K562 (cell line): ENCODE results near the gene MAPK13.

Experiments
- DNMT1 ChIP-seq: fragments of 450-650 bp; IDR thresholded peaks from 2 replicates; pipeline ENCODE4 v1.6.1; 2016; ENCODE audit warnings: antibody characterized with exemption, mild to moderate bottlenecking
- FOSL1 ChIP-seq: fragments of 200-800 bp; sonication (Bioruptor generic); conservative IDR thresholded peaks from 2 replicates; pipeline ENCODE4 v1.6.1; 2016; ENCODE audit warnings: missing genetic modification characterization, missing compliant biosample characterization
- MAX ChIP-seq: sonication (generic); formaldehyde crosslinking; IDR thresholded peaks from 2 replicates; pipeline ENCODE4 v1.9.0; 2022; ENCODE audit warnings: mild to moderate bottlenecking, missing genetic modification reagents
- RERE ChIP-seq: sonication (generic); formaldehyde crosslinking; IDR thresholded peaks from 2 replicates; pipeline ENCODE4 v1.8.0; 2023; ENCODE audit warnings: missing genetic modification reagents, mild to moderate bottlenecking, borderline replicate concordance
- SIN3A ChIP-seq, 2 experiments: fragments of 150-350 bp in 1 of 2; IDR thresholded peaks; 2 replicates each; pipeline ENCODE4 v1.6.1; 2011 to 2016; ENCODE audit warnings: borderline replicate concordance in 2 of 2, low read depth in 2 of 2, low read length in 2 of 2, mild to moderate bottlenecking in 2 of 2, moderate library complexity in 2 of 2; ENCODE audit not compliant: control insufficient read depth in 1 of 2
- SMC3 ChIP-seq: conservative IDR thresholded peaks from 2 replicates; pipeline ENCODE4 v1.6.1; 2011; ENCODE audit warnings: low read depth, low read length, improper control_type of control experiment; ENCODE audit not compliant: insufficient read depth
- ZNF217 ChIP-seq: sonication (generic); formaldehyde crosslinking; IDR thresholded peaks from 2 replicates; pipeline ENCODE4 v1.8.0; 2022; ENCODE audit warnings: mild to moderate bottlenecking, missing genetic modification reagents

DNA sequence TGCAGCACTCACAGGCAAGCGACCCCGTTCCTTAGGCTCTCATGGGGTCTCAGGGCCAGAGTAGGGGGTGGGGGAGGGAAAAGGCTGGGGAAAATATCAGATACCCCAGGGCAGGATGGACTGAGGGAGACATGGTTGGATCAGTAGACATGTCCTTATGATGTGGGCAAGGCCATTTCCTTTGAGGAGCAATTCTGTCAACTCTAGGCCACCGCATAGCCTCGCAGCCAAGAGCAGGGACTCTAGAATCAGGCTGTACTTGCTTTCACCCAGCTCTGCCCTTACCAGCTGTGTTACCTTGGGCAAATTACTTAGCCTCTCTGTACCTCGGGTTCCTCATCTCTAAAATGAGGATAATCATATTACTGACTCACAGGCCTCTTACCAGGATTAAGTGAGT is 2.2 kb upstream of the MAPK13 start:
- no peak for TF ChIP-seq FOSL1
- TF ChIP-seq DNMT1, result no peak
- TF ChIP-seq SIN3A (IDR thresholded peaks at IDR 0.05; ENCODE audit: borderline replicate concordance in 2 of 2, control insufficient read depth in 1 of 2, low read depth in 2 of 2, low read length in 2 of 2), result no peak
- no peak for TF ChIP-seq ZNF217
- TF ChIP-seq RERE, result no peak
- TF ChIP-seq SMC3, result no peak
- TF ChIP-seq MAX (CRISPR knock-in tag), result no peak
